Measurements from ENCODE around the gene NR5A2.
"Not testable (repeated sequence)": the region's sequence is repeated elsewhere in the genome, so short reads cannot be mapped to it uniquely, and the experiment has no call there.

The NR5A2 gene

GRCh38 chr1:200166411-200166810 is 138.9 kb downstream of the NR5A2 start:
- DNase-seq, result no peak

GRCh38 chr1:200168926-200169325 is 141.4 kb downstream of the NR5A2 start:
- DNase-seq, result no peak

- no peak for DNase-seq
Measured at GRCh38 chr1:200172311-200172710, 144.8 kb downstream of the NR5A2 start.

- DNase-seq, result no peak
Measured at GRCh38 chr1:200173097-200173618, 145.6 kb downstream of the NR5A2 start.

GRCh38 chr1:200174525-200175295 is 147.2 kb downstream of the NR5A2 start:
- DNase-seq, result no peak

GRCh38 chr1:200176181-200176580 is 148.7 kb downstream of the NR5A2 start:
- no peak for DNase-seq

- DNase-seq, result no peak
Measured at GRCh38 chr1:200176798-200177197, 149.3 kb downstream of the NR5A2 start.

GRCh38 chr1:200178340-200178739 is 150.8 kb downstream of the NR5A2 start:
- no peak for DNase-seq

GRCh38 chr1:200179126-200179780 is 151.7 kb downstream of the NR5A2 start:
- no peak for DNase-seq

- DNase-seq, result no peak
Measured at GRCh38 chr1:200179781-200180160, 152.3 kb downstream of the NR5A2 start.

- no peak for DNase-seq
Measured at GRCh38 chr1:200180821-200181220, 153.3 kb downstream of the NR5A2 start.

- DNase-seq, result no peak
Measured at GRCh38 chr1:200181861-200182260, 154.4 kb downstream of the NR5A2 start.

GRCh38 chr1:200182701-200183100 is 155.2 kb downstream of the NR5A2 start:
- no peak for DNase-seq

GRCh38 chr1:200183637-200184036 is 156.1 kb downstream of the NR5A2 start:
- DNase-seq, result no peak

- no peak for DNase-seq
Measured at GRCh38 chr1:200184196-200184595, 156.7 kb downstream of the NR5A2 start.

GRCh38 chr1:200185191-200185590 is 157.7 kb downstream of the NR5A2 start:
- not testable (repeated sequence) for DNase-seq

GRCh38 chr1:200187332-200187731 is 159.8 kb downstream of the NR5A2 start:
- DNase-seq, result not testable (repeated sequence)

- no peak for DNase-seq
Measured at GRCh38 chr1:200191993-200192392, 164.5 kb downstream of the NR5A2 start.

GRCh38 chr1:200194477-200194876 is 167.0 kb downstream of the NR5A2 start:
- DNase-seq, result no peak

- no peak for DNase-seq
Measured at GRCh38 chr1:200198236-200198635, 170.7 kb downstream of the NR5A2 start.

- no peak for DNase-seq
Measured at GRCh38 chr1:200205216-200205995, 177.9 kb downstream of the NR5A2 start.

GRCh38 chr1:200206340-200206739 is 178.8 kb downstream of the NR5A2 start:
- no peak for DNase-seq

- no peak for DNase-seq
Measured at GRCh38 chr1:200206761-200207160, 179.3 kb downstream of the NR5A2 start.

All from activated T-cell treated with anti-CD3 and anti-CD28 coated beads, Interleukin-2, amount 50 U/mL, for 1 hour (primary cell).